HCEC 1CT (cell line): ENCODE measurements around the gene KIF6.

Experiments
- DNase-seq: peaks from one replicate; pipeline ENCODE4 v3.0.0-alpha.2; 2017

The KIF6 gene

GRCh38 chr6:39654121-39654520 is 71.1 kb downstream of the KIF6 start:
- DNase-seq = no peak

GRCh38 chr6:39653612-39654011 is 71.6 kb downstream of the KIF6 start:
- no peak for DNase-seq

DNA sequence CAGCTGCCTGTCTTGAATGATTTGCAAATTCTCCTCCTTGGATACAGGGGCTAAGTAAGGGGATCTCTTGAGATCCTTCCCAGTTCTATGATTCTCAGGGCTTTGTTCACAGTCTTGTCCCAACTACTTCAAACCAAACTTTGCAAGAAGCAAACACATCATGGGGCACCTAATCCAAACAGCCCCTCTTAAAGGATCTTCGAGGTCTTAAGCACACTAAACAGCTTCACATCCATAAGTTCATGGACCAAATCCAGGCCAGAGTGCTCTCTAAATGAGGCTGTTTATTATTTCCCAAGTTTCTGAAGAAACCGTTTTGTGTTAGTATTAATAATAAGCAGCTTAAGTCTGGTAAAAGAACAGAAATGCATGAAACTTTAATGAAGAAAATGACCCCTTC is 75.2 kb downstream of the KIF6 start:
- DNase-seq = no peak

- no peak for DNase-seq
Measured at GRCh38 chr6:39646751-39647420, 78.3 kb downstream of the KIF6 start.

GRCh38 chr6:39642270-39642669 is 82.9 kb downstream of the KIF6 start:
- DNase-seq = no peak

GRCh38 chr6:39638126-39638822 is 86.9 kb downstream of the KIF6 start:
- no peak for DNase-seq

DNA sequence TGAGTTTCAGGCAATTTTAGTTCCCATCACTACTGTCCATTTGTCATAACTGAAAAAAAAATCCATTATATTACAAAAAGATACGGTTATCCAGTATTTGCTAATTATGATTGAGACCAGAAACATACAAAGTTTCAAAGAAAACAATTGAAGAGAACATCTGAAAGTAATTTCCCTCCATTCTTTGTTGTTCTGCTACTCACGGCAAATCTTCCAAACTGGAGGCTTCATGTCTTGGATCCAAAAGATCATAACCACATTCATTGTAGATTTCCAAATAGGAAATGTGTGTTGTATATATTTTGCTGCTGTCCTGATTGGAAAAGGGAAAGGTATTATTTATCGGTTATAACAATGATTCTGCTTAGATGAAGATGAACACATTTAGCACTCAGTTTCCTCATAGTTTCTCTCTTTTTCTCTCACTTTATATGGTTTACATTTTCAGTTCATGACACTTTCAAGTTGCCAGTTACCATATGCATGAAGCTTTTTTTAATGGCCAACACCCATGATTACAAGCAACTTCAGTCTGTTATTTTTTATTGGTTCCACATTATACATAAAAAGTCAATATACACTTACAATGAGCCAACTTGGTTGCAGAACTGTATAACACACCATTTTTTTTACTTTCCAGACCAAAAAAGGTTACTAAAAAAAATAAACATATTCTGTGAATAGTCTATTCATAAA is 90.4 kb downstream of the KIF6 start:
- DNase-seq = no peak

GRCh38 chr6:39625209-39625608 is 100.0 kb downstream of the KIF6 start:
- DNase-seq = no peak

GRCh38 chr6:39623750-39624149 is 101.5 kb downstream of the KIF6 start:
- DNase-seq = no peak

DNA sequence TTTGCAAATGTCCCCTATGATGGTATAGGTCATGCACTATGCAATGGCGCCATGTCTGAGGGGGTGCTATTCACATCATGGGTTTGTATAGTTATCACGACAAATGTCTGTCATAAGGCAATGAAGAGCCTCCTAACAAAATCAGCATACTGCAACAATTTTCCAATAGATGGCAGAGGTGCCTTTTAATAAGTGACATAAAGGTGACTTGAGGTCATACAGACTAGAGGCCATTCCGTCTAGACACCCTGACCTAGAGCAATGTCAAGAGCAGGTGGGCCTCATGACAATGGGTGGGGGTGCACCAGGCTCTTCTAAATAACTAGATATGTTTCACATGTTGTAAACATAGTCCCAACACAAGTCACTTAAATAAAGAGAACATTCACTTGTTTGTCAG is 107.7 kb downstream of the KIF6 start:
- DNase-seq = no peak

DNA sequence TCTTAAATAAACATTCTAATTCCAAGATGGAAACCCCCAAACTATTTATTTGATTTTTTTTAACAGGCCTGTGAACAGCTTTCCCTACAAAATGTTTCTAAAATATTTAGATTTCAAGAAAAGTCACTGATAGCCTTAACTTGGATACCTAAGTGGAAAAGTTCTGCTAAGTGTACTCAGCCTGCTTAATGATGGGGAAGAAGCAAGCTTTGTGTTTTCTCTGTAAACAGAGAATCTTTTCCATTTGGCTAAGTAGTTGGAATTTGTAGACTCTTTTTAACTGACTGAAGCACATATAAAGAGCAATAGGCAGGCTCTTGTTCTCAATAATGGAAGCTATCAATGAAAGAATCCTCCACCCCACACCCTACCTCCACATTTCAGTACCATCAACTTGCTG is 108.2 kb downstream of the KIF6 start:
- DNase-seq = no peak

DNA sequence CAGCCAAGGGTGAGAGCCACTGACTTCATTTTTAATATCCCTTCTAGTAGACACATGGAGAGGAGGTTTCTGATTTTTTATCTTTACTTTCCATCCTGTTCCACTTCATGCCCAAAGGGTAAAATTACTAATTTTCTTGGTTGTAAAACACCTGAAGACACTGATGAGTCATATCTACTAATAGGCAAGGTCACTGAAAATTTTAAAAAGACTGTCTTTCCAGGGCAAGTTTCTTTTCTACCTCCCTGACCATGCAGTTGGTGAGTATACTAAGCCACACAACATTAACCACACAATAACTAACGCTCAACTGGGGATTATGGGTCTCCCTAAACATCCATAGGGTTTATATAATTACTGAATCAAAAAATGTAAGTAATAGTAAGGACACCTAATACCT is 109.6 kb downstream of the KIF6 start:
- DNase-seq = no peak

DNA sequence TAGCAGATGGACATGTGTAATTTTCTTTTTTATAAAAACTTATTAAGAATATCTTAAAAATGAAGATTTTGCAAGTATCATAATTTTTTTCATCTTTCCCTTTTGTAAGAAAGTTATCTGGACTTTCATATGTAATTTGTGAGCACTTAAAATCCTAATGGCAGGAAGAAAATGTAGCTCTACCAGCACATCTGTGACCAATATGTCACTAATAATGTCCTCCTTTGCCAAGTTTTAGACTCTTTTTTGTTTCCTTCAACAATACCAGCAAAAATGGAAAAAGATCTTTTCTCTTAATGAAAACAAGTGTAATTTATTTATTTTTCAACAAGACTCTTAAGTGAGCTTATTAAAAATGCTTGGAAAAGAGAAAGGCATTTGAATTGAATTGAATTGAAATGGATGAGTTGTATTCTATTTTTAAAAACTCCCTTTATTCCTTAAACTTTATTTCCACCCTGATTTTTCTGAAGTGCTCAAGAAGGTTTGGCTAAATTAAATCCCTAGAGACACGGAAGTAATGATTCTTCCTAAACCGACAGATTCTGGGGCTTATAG is 110.7 kb downstream of the KIF6 start:
- DNase-seq = no peak

GRCh38 chr6:39610221-39610620 is 115.0 kb downstream of the KIF6 start:
- no peak for DNase-seq

DNA sequence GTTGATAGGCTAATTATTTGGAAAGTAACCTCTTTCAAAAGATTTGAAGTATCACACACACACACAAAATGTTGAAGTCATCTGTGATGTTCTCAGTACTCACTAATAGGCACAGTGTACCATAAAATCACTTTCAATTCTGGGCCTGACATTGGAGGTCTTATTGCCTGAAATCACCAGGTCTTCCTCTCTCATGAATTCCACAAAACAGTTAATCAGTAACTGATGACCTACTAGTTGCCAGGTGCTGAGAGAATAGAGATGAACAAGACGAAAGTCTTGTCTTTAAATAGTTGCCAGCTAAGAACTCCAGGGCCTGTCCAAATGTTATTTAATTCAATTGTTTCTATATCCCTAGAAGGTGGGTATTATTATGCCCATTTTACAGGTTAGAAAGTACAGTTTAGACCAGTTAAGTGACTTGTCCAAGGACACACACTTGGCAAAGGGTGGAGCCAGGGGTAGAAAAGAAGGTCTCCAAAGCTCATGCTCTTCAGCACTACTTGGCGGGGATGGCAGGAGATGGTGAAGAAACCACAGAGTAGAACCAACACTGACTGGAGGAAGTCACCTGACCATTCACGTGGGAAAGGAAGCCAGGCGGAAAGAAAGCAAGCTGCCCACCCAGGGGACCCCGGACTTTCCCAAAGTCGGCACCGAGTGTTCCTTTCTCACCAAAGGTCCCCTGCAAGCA is 116.4 kb downstream of the KIF6 start:
- DNase-seq = no peak

- DNase-seq = no peak
Measured at GRCh38 chr6:39602601-39603519, 122.3 kb downstream of the KIF6 start.

DNA sequence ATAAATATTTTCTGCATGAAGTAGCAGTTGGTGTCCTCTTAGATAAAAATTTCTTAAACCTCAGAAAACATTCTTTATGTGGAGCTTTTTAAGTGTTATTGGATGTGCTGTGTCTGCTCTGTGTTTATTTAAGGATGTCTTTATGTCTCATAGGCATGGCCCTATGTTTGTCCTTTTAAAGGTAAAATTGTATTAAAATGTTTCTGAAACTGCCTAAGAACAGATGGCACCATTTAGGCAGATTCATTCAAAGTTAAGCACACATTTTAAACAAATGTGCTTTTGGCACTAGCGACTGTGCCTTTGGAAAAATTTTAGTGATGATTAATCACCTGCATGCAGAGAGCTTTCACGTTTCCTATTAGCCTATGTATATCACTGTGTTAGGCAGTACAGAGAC is 125.2 kb downstream of the KIF6 start:
- DNase-seq = no peak

DNA sequence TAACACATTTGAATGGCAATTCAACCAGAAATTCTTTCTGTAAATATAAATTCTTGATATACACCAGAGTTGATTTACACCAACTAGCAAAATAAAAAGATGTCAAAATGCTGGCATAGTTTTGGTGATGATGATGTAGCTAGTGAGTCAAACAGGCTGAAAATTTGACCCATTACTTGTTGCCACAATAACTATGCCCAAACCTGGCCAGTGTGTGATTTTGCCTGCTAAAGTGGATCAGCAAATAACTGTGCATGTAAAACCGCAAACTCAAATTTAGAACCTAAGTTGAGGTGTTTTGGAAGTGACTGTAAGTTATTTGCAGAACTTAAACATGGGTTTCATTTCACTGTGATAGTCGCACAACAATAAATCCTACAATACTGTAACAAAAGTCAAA is 125.9 kb downstream of the KIF6 start:
- no peak for DNase-seq

DNA sequence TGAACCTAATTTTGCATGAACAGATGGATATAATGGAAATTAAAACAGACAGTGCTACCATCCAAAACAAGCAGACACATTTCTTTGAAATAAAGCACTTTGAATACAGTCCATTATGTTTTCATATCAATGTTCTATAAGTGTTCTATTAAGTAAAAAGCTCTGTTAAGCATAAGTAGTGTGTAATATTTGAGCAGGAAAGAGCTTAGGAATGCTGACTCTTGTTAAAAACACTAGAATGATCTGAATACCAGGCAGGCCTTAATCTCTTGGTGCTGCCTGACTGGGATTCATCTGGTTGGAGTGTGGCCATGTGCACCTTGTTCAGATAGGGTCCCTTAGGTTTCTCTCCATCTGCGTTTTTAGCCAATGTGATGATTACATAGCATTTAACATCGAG is 130.9 kb downstream of the KIF6 start:
- no peak for DNase-seq

DNA sequence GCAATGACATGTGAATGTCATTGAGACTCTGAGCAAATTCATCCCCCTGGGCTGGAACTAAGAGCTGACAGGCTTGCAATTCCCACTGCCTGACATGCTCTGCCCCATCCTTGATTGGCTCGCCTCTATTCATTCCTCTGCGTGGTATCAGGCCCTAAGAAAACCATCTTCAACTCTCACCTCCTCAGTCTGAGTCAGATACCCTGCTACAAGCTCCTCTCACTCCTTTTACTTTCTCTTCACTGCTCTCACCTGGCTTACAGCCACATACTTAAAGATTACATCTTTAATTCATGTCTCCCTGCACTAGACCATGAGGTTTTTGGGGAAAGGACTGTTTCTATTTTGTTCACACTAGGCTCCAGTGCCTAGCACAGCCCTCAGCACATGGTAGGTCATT is 131.6 kb downstream of the KIF6 start:
- no peak for DNase-seq

- DNase-seq = no peak
Measured at GRCh38 chr6:39590871-39591393, 134.3 kb downstream of the KIF6 start.

DNA sequence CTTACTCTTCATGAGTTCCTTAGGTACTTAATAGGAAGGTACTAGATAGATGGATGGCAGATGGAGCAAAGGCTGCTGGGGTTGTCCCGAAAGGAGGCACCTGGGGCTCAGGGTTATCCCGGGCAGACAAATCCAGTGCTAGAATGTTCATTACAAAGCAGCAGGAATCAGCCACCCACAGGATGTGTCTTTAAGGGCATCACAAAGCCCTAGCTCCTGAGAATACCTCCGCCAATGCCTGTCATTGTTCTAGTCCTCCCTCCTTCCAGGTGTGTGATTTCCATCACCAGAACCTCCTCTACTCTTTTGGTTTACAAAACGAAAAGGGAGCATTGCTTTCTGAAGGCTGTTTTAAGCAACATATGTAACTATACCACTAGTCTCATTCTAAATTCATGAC is 138.1 kb downstream of the KIF6 start:
- DNase-seq = no peak
